SHP77 treated with DMSO at 0.1 percent for 48 hours (cell line): ENCODE measurements around the gene KCTD16.

Experiments used
- DNase-seq: peaks from one replicate; lab custom pipeline; 2025; lab: John Stamatoyannopoulos, UW

Gene KCTD16

DNA sequence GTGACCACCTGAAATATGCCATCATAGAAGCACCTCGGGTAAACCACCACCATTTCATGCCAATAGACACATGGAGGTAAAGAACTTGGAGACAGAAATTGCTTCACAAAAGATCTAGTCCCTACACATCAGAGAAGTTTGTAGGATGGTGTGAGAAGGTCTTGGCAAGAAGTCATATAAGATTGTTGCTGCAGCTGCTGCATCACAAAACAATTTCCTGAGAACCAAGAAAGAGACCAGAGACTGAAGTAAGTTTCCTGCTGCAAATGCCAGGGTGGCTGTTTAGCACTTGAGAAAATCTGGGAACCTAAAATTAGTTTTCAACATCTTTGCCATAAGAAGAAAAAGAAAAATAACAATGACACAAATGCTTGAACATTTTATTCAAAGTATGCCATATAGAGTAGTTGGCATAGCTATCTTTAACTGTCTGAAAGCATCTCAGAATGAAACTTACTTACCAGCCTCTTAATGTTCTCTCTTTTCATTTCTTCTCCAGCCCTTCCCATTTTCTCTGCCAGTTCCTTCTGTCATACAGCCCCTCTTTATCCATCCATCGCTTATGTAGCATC is 114.3 kb downstream of the KCTD16 start:
- DNase-seq, result no peak

DNA sequence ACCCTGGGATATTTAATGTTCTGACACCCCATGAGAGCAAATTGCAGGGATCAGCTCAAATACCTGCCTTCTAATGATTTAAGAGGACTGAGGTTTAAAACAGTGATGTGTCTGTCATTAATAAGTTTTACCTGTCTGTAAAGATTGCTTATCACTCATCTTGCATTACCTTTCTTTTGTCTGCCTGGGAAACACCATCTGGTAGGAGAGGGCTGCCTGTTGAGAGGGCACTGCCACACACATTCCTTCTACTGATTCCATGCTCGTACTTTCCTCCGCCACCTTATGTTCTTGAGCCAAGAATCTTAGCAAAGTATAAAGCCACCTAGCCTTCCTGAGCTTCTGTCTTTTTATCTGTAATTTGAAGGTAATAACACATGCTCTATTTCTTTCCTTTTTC is 118.6 kb downstream of the KCTD16 start:
- no peak for DNase-seq

GRCh38 chr5:144292029-144292428 is 121.4 kb downstream of the KCTD16 start:
- no peak for DNase-seq

- no peak for DNase-seq
Measured at GRCh38 chr5:144295284-144295683, 124.6 kb downstream of the KCTD16 start.

DNA sequence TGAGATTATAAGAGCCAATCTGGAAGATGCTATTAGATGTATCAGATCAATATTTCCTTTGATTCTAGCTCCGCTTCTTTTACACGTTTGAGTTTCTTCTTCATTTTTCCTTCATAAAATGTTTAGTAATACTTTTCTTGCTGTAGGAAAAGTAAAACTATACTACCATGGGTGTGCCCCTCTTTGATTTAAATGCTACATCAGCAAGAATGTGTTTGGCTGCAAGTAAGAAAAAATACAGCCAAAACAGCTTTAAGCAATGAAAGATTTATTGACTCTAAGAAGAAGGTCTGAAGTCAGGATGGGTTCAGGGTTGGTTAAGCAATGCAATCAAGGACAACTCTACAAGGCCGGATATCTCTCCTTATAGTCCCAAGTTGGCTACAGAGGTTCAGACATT is 126.4 kb downstream of the KCTD16 start:
- no peak for DNase-seq

DNA sequence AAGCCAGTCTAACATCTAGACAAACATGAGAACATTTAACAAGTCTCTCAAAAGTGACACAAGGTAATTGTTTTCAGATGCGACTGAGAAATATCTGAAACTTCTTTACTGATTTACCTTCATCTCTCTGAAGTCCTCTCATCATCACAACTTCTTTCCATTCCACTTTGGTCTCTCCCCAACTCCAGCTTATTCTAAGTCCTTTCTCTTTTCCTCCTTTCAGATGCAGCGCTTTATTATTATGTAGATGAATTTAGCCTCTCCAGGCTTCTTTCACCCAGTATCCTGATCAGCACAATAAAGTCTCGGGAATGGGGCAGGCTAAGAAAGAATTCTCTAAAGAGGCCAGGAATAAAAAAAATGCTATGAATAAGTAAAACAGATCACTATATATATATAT is 128.0 kb downstream of the KCTD16 start:
- DNase-seq, result no peak

DNA sequence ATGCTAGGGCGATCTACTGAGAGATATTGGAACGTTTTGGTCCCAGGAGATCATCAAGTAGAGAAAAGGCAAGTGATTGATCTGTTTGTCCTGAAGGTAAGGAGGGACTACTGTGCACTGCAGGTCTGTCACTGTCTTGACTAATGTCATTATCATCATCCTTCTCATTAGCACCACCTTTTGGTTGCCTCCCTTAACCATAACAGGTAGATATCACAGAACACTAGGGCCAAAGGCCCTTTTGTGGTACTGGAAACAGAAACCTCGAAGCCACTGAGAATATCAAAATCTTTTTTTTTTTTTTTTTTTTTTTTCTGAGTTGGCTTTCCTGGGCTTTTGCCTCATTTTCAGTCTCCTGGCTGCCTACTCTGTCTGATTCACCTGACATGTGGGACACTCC is 134.0 kb downstream of the KCTD16 start:
- no peak for DNase-seq

DNA sequence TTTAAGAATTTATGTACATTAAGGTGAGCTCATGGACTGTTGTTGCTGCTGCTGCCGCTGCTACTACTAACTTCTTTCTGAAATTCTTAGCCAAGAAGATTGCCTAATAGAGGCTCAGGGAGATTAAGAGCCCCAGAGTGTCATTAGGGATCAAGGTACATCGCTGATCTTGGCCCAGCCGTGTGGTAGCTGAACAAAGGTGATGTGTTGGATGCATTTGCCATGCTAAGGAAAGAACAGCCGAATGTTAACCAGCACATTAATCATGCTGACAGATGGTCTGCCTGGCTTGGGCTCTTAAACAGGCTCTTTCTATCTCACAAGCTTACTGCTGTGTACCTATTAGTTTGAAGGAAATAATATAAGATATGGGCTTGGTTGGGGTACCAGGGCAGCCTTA is 137.1 kb downstream of the KCTD16 start:
- DNase-seq, result no peak

DNA sequence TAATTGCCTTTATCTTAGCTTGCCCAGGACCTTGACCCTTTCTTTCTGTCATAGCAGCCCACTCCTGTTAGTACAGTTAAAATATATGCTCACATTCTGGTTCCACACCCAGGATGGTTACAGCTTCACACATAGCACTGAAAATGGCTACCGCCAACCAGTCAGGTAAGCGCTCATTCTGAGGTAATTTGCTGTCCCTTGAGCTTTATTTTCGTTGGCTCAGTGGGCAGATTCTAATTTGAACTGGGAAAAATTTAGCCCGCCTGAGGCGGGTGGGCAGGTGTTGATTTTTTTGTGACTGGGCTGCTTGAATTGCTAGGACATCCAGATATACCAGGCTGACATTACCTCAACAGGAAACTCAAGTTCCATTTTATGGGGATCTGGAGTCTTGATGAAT is 137.5 kb downstream of the KCTD16 start:
- no peak for DNase-seq

- no peak for DNase-seq
Measured at GRCh38 chr5:144308906-144309670, 138.4 kb downstream of the KCTD16 start.

- no peak for DNase-seq
Measured at GRCh38 chr5:144310621-144311020, 139.9 kb downstream of the KCTD16 start.

DNA sequence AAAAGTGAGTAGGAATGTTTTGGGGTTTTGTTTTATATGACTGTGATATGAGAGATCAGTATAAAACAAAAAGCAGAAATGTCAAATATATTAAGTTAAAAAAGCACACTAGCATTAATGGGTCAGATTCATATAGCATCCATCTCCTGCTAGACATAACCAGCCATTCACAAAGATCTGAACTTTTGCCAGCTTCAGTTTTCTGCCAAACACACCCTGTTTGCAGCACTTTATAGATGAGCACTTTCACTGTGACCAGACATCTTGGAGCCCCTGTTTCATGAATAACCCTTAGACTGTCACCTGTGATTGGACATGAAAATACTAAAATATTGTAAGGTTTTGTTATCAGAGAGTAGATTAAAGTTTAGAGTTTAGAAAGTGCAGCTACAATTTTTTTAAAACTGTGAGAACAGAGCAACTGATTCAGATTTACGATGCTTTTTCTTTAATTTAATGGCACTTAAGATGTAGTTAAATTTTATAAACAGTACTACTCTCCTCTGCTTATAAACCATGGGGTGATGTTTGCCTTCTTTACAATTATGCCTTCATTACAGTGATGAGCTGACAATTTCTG is 142.6 kb downstream of the KCTD16 start:
- no peak for DNase-seq

DNA sequence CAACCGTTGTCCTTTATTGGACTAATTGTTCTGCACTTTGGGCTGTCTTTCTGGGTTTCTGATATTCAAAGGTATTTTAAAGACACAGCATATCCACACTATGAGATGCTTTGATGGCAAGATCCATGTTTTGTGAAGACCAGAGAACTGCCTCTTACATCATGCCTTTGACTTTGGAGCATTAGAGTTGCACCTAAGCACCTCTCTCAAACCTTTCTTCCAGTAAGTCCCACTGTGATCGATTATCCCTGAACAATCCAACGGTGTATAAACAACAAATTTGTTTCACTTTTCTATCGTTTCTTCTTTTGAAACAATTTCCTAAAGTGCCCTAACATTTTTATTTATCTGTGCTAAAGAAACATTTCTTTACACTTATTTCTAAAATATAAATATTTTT is 144.4 kb downstream of the KCTD16 start:
- DNase-seq, result no peak

DNA sequence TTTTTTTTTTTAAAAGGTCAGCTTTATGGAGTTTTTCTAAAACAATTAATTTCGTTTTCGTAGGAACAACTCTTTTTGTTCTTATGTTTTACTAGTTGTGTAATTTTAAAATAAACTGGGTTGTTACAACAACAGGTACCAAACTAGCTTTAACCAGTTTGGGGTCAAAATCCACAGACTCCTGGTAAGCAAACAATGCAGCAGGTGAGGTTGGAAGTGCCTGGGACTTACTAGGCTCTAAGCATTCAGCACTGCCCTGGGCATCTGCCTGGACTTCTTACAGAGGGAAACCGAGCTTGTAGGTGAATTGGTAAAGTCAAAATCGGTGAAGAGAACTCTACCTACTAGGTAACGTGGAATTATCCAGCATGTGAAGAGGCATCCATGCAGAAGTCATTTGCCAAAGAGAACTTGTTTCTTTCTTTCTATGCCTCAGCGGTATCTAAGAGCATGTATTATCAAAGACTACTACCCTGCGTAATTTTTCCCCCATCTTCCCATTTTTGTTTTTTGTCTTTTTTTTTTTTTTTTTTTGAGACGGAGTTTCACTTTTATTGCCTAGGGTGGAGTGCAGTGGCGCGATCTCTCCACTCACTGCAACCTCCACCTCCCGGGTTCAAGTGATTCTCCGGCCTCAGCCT is 145.4 kb downstream of the KCTD16 start:
- peak; percentile 7 for DNase-seq

DNA sequence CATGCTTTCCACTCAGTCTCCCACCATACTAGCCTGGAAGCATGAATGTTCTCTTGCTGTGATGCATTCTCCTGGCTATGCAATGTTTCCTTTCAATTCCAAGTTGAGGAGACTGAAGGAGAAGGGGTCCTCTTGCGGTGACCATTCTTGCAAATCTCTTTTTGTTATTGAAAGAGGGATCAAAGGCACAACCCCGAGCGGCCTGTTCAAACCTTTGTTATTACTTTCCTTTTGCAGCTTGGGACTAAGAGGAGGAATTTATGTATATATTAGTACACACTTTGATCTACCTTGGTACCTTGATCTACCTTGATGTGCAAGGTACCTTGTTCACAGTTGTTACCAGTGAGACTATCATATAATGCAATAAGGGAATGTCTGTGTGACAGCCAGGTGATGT is 147.3 kb downstream of the KCTD16 start:
- DNase-seq, result no peak

DNA sequence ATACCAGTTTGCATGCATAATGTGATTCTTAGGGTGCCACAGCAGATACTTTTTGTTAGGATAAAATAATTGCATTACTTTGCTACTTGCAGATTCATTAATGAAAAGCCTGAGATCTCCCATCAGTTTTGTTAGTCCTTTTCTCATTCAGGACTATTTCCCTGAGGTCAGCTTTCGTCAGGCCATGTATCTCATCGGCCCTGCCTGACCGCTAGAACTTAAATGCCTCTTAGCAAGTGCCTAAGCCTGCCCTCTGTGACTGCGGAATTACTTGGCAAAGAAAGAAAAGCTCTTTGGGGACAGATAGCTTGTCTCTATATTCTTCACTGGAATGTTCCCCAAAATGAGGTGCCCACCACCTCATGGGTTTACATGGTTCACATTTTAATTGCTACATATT is 147.8 kb downstream of the KCTD16 start:
- DNase-seq, result no peak

DNA sequence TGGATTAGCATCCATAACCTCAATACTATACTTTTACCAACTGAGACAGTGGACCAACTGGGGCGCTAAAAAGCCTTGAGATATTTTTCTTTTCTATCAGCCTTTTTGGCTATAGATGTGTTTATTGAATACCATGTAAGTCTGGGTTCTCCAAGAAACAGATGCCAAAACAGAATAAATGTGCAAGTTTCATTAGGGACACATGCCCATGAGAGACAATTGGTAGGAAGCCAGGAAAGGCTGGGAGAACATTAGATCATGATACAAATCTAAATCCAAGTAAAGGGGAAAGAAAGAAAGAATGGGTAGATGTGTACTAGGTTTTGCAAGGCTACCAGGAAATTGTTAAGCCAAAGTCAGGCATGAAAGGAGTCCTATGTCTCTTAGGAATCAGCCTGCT is 152.5 kb downstream of the KCTD16 start:
- DNase-seq, result no peak

- DNase-seq, result no peak
Measured at GRCh38 chr5:144325532-144325931, 154.9 kb downstream of the KCTD16 start.

- peak; percentile 89 for DNase-seq
Measured at GRCh38 chr5:144328494-144328893, 157.8 kb downstream of the KCTD16 start.

GRCh38 chr5:144328980-144329379 is 158.3 kb downstream of the KCTD16 start:
- peak; percentile 22 for DNase-seq

- no peak for DNase-seq
Measured at GRCh38 chr5:144329681-144330080, 159.0 kb downstream of the KCTD16 start.

DNA sequence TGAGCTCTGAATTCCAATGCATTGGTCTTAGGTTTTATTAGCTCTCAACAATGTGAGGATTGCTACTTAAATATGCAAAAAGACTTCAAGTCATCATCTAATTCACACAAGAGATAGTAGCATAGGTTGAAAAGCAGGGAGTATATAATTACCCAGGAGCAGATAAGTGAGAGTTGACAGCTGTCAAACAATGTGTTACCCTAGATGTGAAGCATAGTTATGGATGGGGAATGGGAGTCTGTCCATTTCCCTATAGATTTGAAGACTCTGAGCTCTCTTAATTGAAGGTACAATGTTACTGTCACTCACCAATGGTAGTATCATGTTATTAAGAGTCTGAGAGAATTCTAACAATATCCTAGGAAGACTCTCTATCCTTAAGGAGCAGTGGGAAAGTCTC is 160.7 kb downstream of the KCTD16 start:
- no peak for DNase-seq

- DNase-seq, result no peak
Measured at GRCh38 chr5:144332265-144332664, 161.6 kb downstream of the KCTD16 start.
